ENCODE measurements around the gene PABPN1. TPM values are rescaled to one million over a fixed set of nuclear protein-coding genes. Genes with fewer than 3 reads are reported as not detected.
A peak's percentile ranks its signal among the peaks of the same experiment; 100 is the strongest.

PABPN1 gene
- total and polyA plus RNA-seq, 2 of the 13 experiments (the other 11 are each of a cell fraction or from before 2014, with no cell fraction given): 233 to 524 TPM

- TF ChIP-seq ZNF646 (CRISPR knock-in tag; IDR thresholded peaks at IDR 0.05): no peak
- peak; percentile 90 for TF ChIP-seq POLR2AphosphoS5 (IDR thresholded peaks at IDR 0.05; ENCODE audit: low read depth, low read length)
- no peak for TF ChIP-seq ATF6 (CRISPR knock-in tag; conservative IDR thresholded peaks at IDR 0.05)
- TF ChIP-seq DR1 (CRISPR knock-in tag; IDR thresholded peaks at IDR 0.05): no peak
- peak; percentile 68 to 90; a peak in 3 of 4 replicates for TF ChIP-seq EP300 (IDR thresholded peaks at IDR 0.05; ENCODE audit: low read depth in 2 of 2, low read length in 2 of 2)
- TF ChIP-seq EP300 (CRISPR knock-in tag; IDR thresholded peaks at IDR 0.05; ENCODE audit: borderline replicate concordance): peak; percentile 83
- TF ChIP-seq THAP11 (CRISPR knock-in tag; IDR thresholded peaks at IDR 0.05): peak; percentile 94
- TF ChIP-seq GZF1 (CRISPR knock-in tag; IDR thresholded peaks at IDR 0.05): no peak
- peak; percentile 100 for TF ChIP-seq ZMYM4 (CRISPR knock-in tag; IDR thresholded peaks at IDR 0.05)
- peak; percentile 92 for TF ChIP-seq ZBTB43 (CRISPR knock-in tag; conservative IDR thresholded peaks at IDR 0.05)
- TF ChIP-seq SALL2 (CRISPR knock-in tag; IDR thresholded peaks at IDR 0.05): peak; percentile 95
- TF ChIP-seq PREB (CRISPR knock-in tag; IDR thresholded peaks at IDR 0.05): no peak
- no peak; the same call in 1 of the 2 replicates for TF ChIP-seq ZFYVE20 (CRISPR knock-in tag; IDR thresholded peaks at IDR 0.05; ENCODE audit: borderline replicate concordance, low read depth)
- TF ChIP-seq FIP1L1 (IDR thresholded peaks at IDR 0.05; ENCODE audit: borderline replicate concordance, insufficient read depth, low read depth, low read length): peak; percentile 96; the same call in 1 of the 2 replicates
- peak; percentile 99 for TF ChIP-seq SMYD3 (CRISPR knock-in tag; IDR thresholded peaks at IDR 0.05)
These were observed at the start of gene PABPN1 (continued) for GRCh38 chr14:23320584-23321571.
